GM18520 (cell line): ENCODE measurements around the gene RTEL1.

ENCODE experiments used
- ATAC-seq: cut with Tn5 transposase; IDR thresholded peaks from one replicate; pipeline ENCODE4 v1.9.1; 2021; ENCODE audit not compliant: unreplicated experiment

Gene RTEL1

GRCh38 chr20:63738687-63739129, 80.6 kb downstream of the RTEL1 start:
- no peak for ATAC-seq

DNA sequence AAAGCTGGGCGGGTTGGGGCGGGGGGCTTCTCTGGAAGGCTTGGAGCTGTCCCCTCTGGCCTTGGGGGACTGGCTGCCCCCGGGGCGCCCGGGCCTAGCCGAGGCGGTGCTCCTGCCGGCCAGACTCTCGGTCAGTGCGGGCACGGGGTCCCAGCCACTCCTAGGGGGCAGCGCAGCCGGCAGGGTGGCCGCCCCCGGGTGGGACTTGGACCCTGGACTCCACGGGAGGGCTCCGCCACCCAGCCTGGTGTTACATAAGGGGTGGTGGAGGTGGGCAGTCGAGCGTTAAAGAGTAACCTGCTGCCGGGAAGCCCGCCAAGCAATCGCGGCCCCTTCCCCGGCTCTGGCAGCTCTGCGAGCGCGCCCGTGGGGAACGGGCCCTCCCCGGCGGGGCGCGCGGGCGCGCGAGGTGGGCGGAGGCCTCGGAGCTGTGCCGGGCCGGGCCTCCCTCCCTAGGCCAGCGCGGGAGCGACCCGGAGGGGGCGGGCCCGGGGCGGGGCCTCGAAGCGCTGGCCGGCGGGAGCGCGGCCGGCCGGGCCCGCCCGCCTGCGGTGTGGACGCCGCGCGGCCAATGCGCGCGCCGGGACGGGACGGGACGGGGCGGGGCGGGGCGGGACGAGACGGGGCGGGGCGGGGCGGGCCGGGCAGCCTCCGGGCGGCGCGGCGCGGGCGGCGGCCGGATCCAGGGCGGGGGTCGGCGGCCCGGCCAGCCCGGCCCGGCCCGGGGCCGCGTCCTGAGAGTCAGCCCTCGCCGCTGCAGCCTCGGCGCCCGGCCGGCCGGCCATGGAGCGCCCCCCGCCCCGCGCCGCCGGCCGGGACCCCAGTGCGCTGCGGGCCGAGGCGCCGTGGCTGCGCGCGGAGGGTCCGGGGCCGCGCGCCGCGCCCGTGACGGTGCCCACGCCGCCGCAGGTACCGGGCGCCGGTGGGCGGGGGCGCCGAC, 81.3 kb downstream of the RTEL1 start, which contains the start of gene SLC2A4RG:
SLC2A4RG (plus strand) TSS at position 647 of the 940 bp plus-strand sequence; CDS start at position 784, 137 bp downstream.
- peak; percentile 33 for ATAC-seq

GRCh38 chr20:63740070-63740626, 82.0 kb downstream of the RTEL1 start:
- peak; percentile 13 for ATAC-seq

DNA sequence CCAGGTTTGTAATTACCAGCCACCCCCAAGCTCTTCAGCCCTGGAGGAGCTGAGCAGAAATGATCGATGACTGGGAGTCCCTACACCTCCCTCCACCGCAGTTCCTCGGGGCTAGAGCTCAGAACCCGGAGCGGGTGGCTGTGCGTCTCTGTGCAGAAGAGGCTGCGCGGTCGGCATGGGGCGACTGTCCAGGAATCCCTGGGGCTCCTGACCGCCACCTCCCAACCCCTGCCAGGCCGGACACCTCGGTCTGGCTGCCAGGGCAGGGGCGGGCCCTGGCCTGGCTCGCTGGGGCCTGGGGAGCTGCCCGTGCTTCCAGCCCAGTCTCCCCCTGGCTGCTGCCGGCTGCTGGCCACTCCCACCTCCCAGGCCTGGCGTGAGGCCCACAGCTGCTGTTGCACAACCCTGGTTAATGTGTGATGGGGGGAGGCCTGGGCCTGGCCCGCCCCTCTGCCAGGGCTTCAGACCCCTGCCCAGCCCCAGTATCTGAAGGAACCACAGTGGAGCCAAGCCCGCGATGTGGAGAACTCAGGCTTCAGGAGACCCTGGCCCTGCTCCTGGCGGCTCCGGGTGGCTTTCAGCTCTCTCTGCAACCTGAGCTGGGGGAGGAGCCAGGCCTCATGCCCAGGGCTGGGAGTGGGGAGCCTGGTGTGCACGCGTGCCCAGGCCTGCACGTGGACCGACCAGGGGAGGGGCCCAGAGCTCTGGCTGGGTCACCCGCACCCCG, 82.7 kb downstream of the RTEL1 start:
- no peak for ATAC-seq

- no peak for ATAC-seq
Observed at GRCh38 chr20:63741354-63741675, 83.2 kb downstream of the RTEL1 start.

DNA sequence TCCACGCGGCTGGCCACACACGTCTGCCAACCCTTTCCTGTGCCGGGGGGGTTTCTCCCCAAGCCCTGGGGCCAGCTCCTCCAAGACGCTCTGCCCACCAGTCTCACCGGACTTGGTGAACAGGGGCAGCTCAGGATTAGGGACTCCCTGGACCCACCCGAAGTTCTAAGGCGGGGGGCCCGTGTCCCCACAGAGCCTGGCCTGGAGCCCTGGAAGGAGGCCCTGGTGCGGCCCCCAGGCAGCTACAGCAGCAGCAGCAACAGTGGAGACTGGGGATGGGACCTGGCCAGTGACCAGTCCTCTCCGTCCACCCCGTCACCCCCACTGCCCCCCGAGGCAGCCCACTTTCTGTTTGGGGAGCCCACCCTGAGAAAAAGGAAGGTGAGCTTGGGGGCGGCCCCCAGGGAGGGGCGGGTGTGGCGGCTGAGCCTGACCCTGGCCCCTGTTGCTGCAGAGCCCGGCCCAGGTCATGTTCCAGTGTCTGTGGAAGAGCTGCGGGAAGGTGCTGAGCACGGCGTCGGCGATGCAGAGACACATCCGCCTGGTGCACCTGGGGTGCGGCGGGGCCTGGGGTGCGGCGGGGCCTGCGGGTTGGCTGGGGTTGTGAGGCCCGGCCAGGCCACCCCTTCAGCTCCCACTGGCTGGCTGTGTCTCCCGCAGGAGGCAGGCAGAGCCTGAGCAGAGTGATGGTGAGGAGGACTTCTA, 83.7 kb downstream of the RTEL1 start:
- no peak for ATAC-seq

GRCh38 chr20:63742381-63743024, 84.4 kb downstream of the RTEL1 start:
- ATAC-seq = no peak

GRCh38 chr20:63743210-63743970, 85.3 kb downstream of the RTEL1 start:
- ATAC-seq = no peak

GRCh38 chr20:63744158-63744557, 86.0 kb downstream of the RTEL1 start:
- no peak for ATAC-seq

- no peak for ATAC-seq
Observed at GRCh38 chr20:63744574-63745423, 86.7 kb downstream of the RTEL1 start.

- ATAC-seq = no peak
Observed at GRCh38 chr20:63745424-63745805, 87.3 kb downstream of the RTEL1 start.
